ENCODE results near the gene MAP4K3.

- no peak for TF ChIP-seq CTCF (IDR thresholded peaks at IDR 0.05)
- no peak for TF ChIP-seq POLR2A (IDR thresholded peaks at IDR 0.05)
Observed at GRCh38 chr2:39433586-39434195, 3.4 kb downstream of the MAP4K3 start.

Measured in heart left ventricle (tissue), 13 donors.